ENCODE data around the gene TTC24.

GRCh38 chr1:156579472-156579871 lies at the start of gene TTC24:
- TF ChIP-seq CTCF (IDR thresholded peaks at IDR 0.05): no peak
- TF ChIP-seq POLR2A (IDR thresholded peaks at IDR 0.05): no peak

Measured in breast epithelium (tissue), 3 donors.